Endodermal cell (in vitro differentiated cells): Measurements from ENCODE around the gene LIX1L. TPM values are rescaled to one million over a fixed set of nuclear protein-coding genes. Genes with fewer than 3 reads are reported as not detected.

Experiments used
- DNase-seq: peaks from one replicate; pipeline ENCODE4 v3.0.0-alpha.2; 2017
- H3K27ac ChIP-seq: 2 replicates; pipeline ENCODE4 v1.5.1; 2013; ENCODE audit warnings: mild to moderate bottlenecking, low read depth, low read length, moderate library complexity
- H3K27me3 ChIP-seq: 2 replicates; pipeline ENCODE4 v1.6.1; 2013; ENCODE audit warnings: mild to moderate bottlenecking, low read length, moderate library complexity; ENCODE audit not compliant: insufficient read depth, control insufficient read depth, poor library complexity, severe bottlenecking
- H3K36me3 ChIP-seq: 2 replicates; pipeline ENCODE4 v1.7.0; 2013; ENCODE audit warnings: mild to moderate bottlenecking, low read length, moderate library complexity; ENCODE audit not compliant: control insufficient read depth, insufficient read depth
- H3K4me1 ChIP-seq: one replicate; pipeline ENCODE4 v1.7.0; 2013; ENCODE audit warnings: low read length; ENCODE audit not compliant: control insufficient read depth, insufficient read depth
- H3K4me3 ChIP-seq: 2 replicates; pipeline ENCODE4 v1.5.1; 2013; ENCODE audit warnings: mild to moderate bottlenecking, low read length, moderate library complexity
- H3K9ac ChIP-seq: 2 replicates; pipeline ENCODE4 v1.6.1; 2013; ENCODE audit warnings: mild to moderate bottlenecking, low read length, moderate library complexity; ENCODE audit not compliant: poor library complexity, severe bottlenecking; ENCODE audit errors: extremely low read depth
- H3K9me3 ChIP-seq: 2 replicates; pipeline ENCODE4 v1.6.1; 2013; ENCODE audit warnings: mild to moderate bottlenecking, low read length, moderate library complexity; ENCODE audit not compliant: control insufficient read depth
- H3K27ac Mint-ChIP-seq: 2 replicates; pipeline ENCODE4 v1.8.0; 2020; ENCODE audit warnings: mixed read lengths
- H3K27me3 Mint-ChIP-seq: 2 replicates; pipeline ENCODE4 v1.8.0; 2021; ENCODE audit warnings: mild to moderate bottlenecking, mixed read lengths; ENCODE audit not compliant: insufficient read depth
- H3K36me3 Mint-ChIP-seq: 2 replicates; pipeline ENCODE4 v1.8.0; 2020; ENCODE audit warnings: low read depth, mixed read lengths
- H3K4me1 Mint-ChIP-seq: 2 replicates; pipeline ENCODE4 v1.8.0; 2020; ENCODE audit warnings: mixed read lengths
- H3K4me3 Mint-ChIP-seq: 2 replicates; pipeline ENCODE4 v1.8.0; 2020; ENCODE audit warnings: mild to moderate bottlenecking, moderate library complexity, mixed read lengths
- H3K9me3 Mint-ChIP-seq: 2 replicates; pipeline ENCODE4 v1.8.0; 2020; ENCODE audit warnings: mild to moderate bottlenecking, mixed read lengths
- CTCF ChIP-seq: fragments of 200-600 bp; sonication (generic); conservative IDR thresholded peaks from 2 replicates; pipeline ENCODE4 v1.5.0; 2021; ENCODE audit warnings: antibody characterized with exemption, mild to moderate bottlenecking
- WGBS, 2 experiments: methylation state at CpG; one replicate each; pipeline versions ENCODE4 v1.1.5 to v1.1.7; 2013; ENCODE audit warnings: missing lambda C conversion rate in 2 of 2, mixed read lengths in 1 of 2; ENCODE audit not compliant: insufficient coverage in 1 of 2, insufficient read length in 1 of 2; 5-methylcytosine and 5-hydroxymethylcytosine counted together
- total RNA-seq, 2 donors: library from RNA; stranded (reverse); fragmentation: NEBNext Ultra II Directional in 1 of 2; extraction: Animal tissue kit (Norgen Biotek cat#: 25700) in 1 of 2; gene quantifications; 2 replicates in 1 of 2; 3 replicates in 1 of 2; pipeline ENCODE4 v1.2.1, GENCODE V29; 2021

Gene LIX1L
- total RNA-seq, 2 donors from 2014 or later, result 16.6 to 21.3 TPM

- TF ChIP-seq CTCF, result no peak
- Histone ChIP-seq H3K9ac (no peak overlapping the region), H3K27ac (no peak overlapping the region), H3K36me3 (no peaks in the 10 kb centered on the region), H3K4me1 (peaks cover 9% of the 10 kb centered on the region), H3K4me3 (no peak overlapping the region), H3K27me3 (no peaks in the 10 kb centered on the region), H3K9me3 (no peaks in the 10 kb centered on the region)
- Mint-ChIP-seq H3K9me3 (no peaks in the 10 kb centered on the region), H3K27me3 (no peaks in the 10 kb centered on the region), H3K36me3 (peaks cover 5% of the 10 kb centered on the region), H3K27ac (no peak overlapping the region), H3K4me3 (no peak overlapping the region), H3K4me1 (peaks cover 21% of the 10 kb centered on the region)
- 86 to 96% methylated on average over 1 of the region's 1 CpG for WGBS, 2 experiments
- no peak for DNase-seq
Observed at GRCh38 chr1:145987926-145988325, 30.1 kb upstream of the LIX1L start.

GRCh38 chr1:145986551-145986950 lies 28.7 kb upstream of the LIX1L start:
- H3K4me3 ChIP-seq, result no peak overlapping the region
- no peak for DNase-seq
- Mint-ChIP-seq H3K27me3 (no peaks in the 10 kb centered on the region), H3K27ac (no peak overlapping the region), H3K9me3 (no peaks in the 10 kb centered on the region), H3K4me1 (peaks cover 18% of the 10 kb centered on the region), H3K4me3 (no peak overlapping the region), H3K36me3 (no peaks in the 10 kb centered on the region)
- no peaks in the 10 kb centered on the region for H3K27me3 ChIP-seq
- peaks cover 9% of the 10 kb centered on the region for H3K4me1 ChIP-seq
- no peak overlapping the region for H3K9ac ChIP-seq
- no peaks in the 10 kb centered on the region for H3K9me3 ChIP-seq
- WGBS, 2 experiments, result 88 to 94% methylated on average over 1 to 6 of the region's 6 CpGs
- TF ChIP-seq CTCF, result no peak
- H3K27ac ChIP-seq, result no peak overlapping the region
- H3K36me3 ChIP-seq, result no peaks in the 10 kb centered on the region

- Histone ChIP-seq H3K27ac (no peak overlapping the region), H3K9ac (no peak overlapping the region), H3K27me3 (no peaks in the 10 kb centered on the region), H3K36me3 (no peaks in the 10 kb centered on the region), H3K4me1 (peaks cover 9% of the 10 kb centered on the region), H3K4me3 (no peak overlapping the region), H3K9me3 (no peaks in the 10 kb centered on the region)
- no peak for DNase-seq
- Mint-ChIP-seq H3K27me3 (no peaks in the 10 kb centered on the region), H3K9me3 (no peaks in the 10 kb centered on the region), H3K36me3 (no peaks in the 10 kb centered on the region), H3K27ac (peak overlapping the region; percentile 81), H3K4me1 (peaks cover 17% of the 10 kb centered on the region), H3K4me3 (no peak overlapping the region)
- 89 to 91% methylated on average over 11 to 15 of the region's 15 CpGs for WGBS, 2 experiments
- TF ChIP-seq CTCF, result no peak
Observed at GRCh38 chr1:145985502-145986439, 28.0 kb upstream of the LIX1L start.
